ENCODE measurements around the gene COX6B1.

COX6B1 gene

DNA sequence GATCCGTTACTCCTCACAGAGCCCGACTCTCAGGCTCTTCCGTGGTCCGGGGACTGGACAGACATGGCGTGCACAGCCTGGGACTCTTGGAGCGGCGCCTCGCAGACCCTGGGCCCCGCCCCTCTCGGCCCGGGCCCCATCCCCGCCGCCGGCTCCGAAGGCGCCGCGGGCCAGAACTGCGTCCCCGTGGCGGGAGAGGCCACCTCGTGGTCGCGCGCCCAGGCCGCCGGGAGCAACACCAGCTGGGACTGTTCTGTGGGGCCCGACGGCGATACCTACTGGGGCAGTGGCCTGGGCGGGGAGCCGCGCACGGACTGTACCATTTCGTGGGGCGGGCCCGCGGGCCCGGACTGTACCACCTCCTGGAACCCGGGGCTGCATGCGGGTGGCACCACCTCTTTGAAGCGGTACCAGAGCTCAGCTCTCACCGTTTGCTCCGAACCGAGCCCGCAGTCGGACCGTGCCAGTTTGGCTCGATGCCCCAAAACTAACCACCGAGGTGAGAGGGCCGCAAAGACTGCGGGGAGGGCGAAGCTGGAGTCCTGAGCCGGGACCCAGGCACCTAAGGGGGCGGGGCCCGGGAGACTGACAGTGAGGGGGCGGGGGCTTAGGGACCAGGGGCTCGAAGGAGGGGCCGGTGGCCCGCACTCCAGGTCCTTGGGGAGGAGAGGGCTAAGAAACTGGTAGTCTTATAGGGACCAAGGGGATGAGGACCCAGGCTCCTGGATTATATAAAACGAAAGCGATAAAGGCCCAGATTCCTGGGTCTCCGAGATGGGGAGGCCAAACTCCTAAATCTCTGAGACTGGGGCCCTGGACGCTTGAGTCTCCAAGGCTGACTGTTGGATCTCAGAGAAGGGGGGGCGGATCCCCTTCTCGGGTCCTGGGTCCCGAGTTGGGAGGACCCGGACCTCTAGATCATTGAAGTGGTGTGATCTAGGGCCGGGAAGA is 4.6 kb upstream of the COX6B1 start (continued):
- TF ChIP-seq, protein P1, sequence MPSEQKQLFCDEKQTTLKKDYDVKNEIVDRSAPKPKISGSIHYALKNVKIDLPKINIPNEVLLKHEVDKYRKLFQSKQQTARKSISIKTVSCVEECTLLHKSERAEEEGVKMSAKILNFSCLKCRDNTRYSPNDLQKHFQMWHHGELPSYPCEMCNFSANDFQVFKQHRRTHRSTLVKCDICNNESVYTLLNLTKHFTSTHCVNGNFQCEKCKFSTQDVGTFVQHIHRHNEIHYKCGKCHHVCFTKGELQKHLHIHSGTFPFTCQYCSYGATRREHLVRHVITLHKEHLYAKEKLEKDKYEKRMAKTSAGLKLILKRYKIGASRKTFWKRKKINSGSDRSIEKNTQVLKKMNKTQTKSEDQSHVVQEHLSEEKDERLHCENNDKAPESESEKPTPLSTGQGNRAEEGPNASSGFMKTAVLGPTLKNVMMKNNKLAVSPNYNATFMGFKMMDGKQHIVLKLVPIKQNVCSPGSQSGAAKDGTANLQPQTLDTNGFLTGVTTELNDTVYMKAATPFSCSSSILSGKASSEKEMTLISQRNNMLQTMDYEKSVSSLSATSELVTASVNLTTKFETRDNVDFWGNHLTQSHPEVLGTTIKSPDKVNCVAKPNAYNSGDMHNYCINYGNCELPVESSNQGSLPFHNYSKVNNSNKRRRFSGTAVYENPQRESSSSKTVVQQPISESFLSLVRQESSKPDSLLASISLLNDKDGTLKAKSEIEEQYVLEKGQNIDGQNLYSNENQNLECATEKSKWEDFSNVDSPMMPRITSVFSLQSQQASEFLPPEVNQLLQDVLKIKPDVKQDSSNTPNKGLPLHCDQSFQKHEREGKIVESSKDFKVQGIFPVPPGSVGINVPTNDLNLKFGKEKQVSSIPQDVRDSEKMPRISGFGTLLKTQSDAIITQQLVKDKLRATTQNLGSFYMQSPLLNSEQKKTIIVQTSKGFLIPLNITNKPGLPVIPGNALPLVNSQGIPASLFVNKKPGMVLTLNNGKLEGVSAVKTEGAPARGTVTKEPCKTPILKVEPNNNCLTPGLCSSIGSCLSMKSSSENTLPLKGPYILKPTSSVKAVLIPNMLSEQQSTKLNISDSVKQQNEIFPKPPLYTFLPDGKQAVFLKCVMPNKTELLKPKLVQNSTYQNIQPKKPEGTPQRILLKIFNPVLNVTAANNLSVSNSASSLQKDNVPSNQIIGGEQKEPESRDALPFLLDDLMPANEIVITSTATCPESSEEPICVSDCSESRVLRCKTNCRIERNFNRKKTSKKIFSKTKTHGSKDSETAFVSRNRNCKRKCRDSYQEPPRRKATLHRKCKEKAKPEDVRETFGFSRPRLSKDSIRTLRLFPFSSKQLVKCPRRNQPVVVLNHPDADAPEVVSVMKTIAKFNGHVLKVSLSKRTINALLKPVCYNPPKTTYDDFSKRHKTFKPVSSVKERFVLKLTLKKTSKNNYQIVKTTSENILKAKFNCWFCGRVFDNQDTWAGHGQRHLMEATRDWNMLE (tag by site-specific recombination; conservative IDR thresholded peaks at IDR 0.05; ENCODE audit: low read depth), result peak; percentile 48
- no peak; the same call in none of the 2 replicates for TF ChIP-seq OVOL3 (tag by site-specific recombination; IDR thresholded peaks at IDR 0.05)
- TF ChIP-seq, protein P2, sequence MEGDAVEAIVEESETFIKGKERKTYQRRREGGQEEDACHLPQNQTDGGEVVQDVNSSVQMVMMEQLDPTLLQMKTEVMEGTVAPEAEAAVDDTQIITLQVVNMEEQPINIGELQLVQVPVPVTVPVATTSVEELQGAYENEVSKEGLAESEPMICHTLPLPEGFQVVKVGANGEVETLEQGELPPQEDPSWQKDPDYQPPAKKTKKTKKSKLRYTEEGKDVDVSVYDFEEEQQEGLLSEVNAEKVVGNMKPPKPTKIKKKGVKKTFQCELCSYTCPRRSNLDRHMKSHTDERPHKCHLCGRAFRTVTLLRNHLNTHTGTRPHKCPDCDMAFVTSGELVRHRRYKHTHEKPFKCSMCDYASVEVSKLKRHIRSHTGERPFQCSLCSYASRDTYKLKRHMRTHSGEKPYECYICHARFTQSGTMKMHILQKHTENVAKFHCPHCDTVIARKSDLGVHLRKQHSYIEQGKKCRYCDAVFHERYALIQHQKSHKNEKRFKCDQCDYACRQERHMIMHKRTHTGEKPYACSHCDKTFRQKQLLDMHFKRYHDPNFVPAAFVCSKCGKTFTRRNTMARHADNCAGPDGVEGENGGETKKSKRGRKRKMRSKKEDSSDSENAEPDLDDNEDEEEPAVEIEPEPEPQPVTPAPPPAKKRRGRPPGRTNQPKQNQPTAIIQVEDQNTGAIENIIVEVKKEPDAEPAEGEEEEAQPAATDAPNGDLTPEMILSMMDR (tag by site-specific recombination; IDR thresholded peaks at IDR 0.05), result peak; percentile 86
- TF ChIP-seq ZNF501 (tag by site-specific recombination; IDR thresholded peaks at IDR 0.05), result peak; percentile 100
- TF ChIP-seq ZEB2 (tag by site-specific recombination; IDR thresholded peaks at IDR 0.05), result peak; percentile 96
- TF ChIP-seq ZNF114 (tag by site-specific recombination; IDR thresholded peaks at IDR 0.05), result no peak
- TF ChIP-seq, protein P3, sequence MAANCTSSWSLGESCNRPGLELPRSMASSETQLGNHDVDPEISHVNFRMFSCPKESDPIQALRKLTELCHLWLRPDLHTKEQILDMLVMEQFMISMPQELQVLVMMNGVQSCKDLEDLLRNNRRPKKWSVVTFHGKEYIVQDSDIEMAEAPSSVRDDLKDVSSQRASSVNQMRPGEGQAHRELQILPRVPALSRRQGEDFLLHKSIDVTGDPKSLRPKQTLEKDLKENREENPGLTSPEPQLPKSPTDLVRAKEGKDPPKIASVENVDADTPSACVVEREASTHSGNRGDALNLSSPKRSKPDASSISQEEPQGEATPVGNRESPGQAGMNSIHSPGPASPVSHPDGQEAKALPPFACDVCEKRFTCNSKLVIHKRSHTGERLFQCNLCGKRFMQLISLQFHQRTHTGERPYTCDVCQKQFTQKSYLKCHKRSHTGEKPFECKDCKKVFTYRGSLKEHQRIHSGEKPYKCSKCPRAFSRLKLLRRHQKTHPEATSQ (tag by site-specific recombination; IDR thresholded peaks at IDR 0.05), result peak; percentile 99
- TF ChIP-seq, protein P4, sequence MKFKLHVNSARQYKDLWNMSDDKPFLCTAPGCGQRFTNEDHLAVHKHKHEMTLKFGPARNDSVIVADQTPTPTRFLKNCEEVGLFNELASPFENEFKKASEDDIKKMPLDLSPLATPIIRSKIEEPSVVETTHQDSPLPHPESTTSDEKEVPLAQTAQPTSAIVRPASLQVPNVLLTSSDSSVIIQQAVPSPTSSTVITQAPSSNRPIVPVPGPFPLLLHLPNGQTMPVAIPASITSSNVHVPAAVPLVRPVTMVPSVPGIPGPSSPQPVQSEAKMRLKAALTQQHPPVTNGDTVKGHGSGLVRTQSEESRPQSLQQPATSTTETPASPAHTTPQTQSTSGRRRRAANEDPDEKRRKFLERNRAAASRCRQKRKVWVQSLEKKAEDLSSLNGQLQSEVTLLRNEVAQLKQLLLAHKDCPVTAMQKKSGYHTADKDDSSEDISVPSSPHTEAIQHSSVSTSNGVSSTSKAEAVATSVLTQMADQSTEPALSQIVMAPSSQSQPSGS (tag by site-specific recombination; IDR thresholded peaks at IDR 0.05; ENCODE audit: low read depth), result no peak
- peak; percentile 72 for TF ChIP-seq EGR2 (tag by site-specific recombination; IDR thresholded peaks at IDR 0.05; ENCODE audit: low read depth)
- TF ChIP-seq ZNF10 (tag by site-specific recombination; IDR thresholded peaks at IDR 0.05), result peak; percentile 76
- TF ChIP-seq REST (tag by site-specific recombination; IDR thresholded peaks at IDR 0.05), result peak; percentile 82
- TF ChIP-seq ZNF23 (tag by site-specific recombination; IDR thresholded peaks at IDR 0.05; ENCODE audit: borderline replicate concordance), result no peak
- no peak for TF ChIP-seq ZNF624 (tag by site-specific recombination; IDR thresholded peaks at IDR 0.05)
- 0 out of 2 replicates have a peak, but pooled peaks have one; percentile 54 for TF ChIP-seq ZNF239 (tag by site-specific recombination; IDR thresholded peaks at IDR 0.05)
- TF ChIP-seq, protein P5, sequence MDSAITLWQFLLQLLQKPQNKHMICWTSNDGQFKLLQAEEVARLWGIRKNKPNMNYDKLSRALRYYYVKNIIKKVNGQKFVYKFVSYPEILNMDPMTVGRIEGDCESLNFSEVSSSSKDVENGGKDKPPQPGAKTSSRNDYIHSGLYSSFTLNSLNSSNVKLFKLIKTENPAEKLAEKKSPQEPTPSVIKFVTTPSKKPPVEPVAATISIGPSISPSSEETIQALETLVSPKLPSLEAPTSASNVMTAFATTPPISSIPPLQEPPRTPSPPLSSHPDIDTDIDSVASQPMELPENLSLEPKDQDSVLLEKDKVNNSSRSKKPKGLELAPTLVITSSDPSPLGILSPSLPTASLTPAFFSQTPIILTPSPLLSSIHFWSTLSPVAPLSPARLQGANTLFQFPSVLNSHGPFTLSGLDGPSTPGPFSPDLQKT (IDR thresholded peaks at IDR 0.05; ENCODE audit: borderline replicate concordance, low read depth, low read length), result no peak
- peak; percentile 97 for TF ChIP-seq ZNF335 (tag by site-specific recombination; conservative IDR thresholded peaks at IDR 0.05)
- no peak for TF ChIP-seq ZNF248 (tag by site-specific recombination; IDR thresholded peaks at IDR 0.05)
- TF ChIP-seq ZNF664 (tag by site-specific recombination; IDR thresholded peaks at IDR 0.05), result peak; percentile 13; the same call in 1 of the 2 replicates
- TF ChIP-seq ZNF654 (tag by site-specific recombination; IDR thresholded peaks at IDR 0.05; ENCODE audit: low read depth), result no peak
- peak; percentile 99 for TF ChIP-seq PATZ1 (tag by site-specific recombination; IDR thresholded peaks at IDR 0.05)
- no peak for TF ChIP-seq ZNF670 (tag by site-specific recombination; IDR thresholded peaks at IDR 0.05; ENCODE audit: low read depth)

Measured in HEK293 (cell line).